Activated CD8-positive, alpha-beta T cell treated with anti-CD3 and anti-CD28 coated beads for 36 hours (primary cell): ENCODE data around the gene XRCC5. TPM values are rescaled to one million over a fixed set of nuclear protein-coding genes. Genes with fewer than 3 reads are reported as not detected.

Experiments used
- ATAC-seq: fragments of 200-7000 bp; cut with Tn5 transposase; one replicate; pipeline ENCODE4 v1.10.0; 2021; ENCODE audit warnings: mild to moderate bottlenecking, moderate library complexity
- CTCF ChIA-PET: fragments of 350-600 bp; sonication (Branson Sonifier 250); formaldehyde crosslinking; loops from one replicate; lab custom pipeline; 2021; ENCODE audit warnings: antibody characterized with exemption; lab: Charles Lee
- POLR2A ChIA-PET: fragments of 350-600 bp; sonication (Branson Sonifier 250); formaldehyde crosslinking; loops from one replicate; lab custom pipeline; 2021; ENCODE audit warnings: antibody characterized with exemption; lab: Charles Lee
- DNase-seq: peaks from one replicate; pipeline ENCODE4 v3.0.0-alpha.2; 2020
- H3K27ac Mint-ChIP-seq: one replicate; pipeline ENCODE4 v1.8.0; 2021; ENCODE audit warnings: mild to moderate bottlenecking, mixed read lengths
- H3K27me3 Mint-ChIP-seq: one replicate; pipeline ENCODE4 v1.8.0; 2021; ENCODE audit warnings: mixed read lengths
- H3K36me3 Mint-ChIP-seq: one replicate; pipeline ENCODE4 v1.8.0; 2021; ENCODE audit warnings: low read depth, mixed read lengths
- H3K4me1 Mint-ChIP-seq: one replicate; pipeline ENCODE4 v1.8.0; 2021; ENCODE audit warnings: low read depth, mixed read lengths
- H3K4me3 Mint-ChIP-seq: one replicate; pipeline ENCODE4 v1.8.0; 2021; ENCODE audit warnings: mild to moderate bottlenecking, moderate library complexity, mixed read lengths
- H3K9me3 Mint-ChIP-seq: one replicate; pipeline ENCODE4 v1.8.0; 2021; ENCODE audit warnings: mixed read lengths
- CTCF ChIP-seq: fragments of 200-600 bp; IDR thresholded peaks from one replicate; pipeline ENCODE4 v1.8.0; 2022; ENCODE audit warnings: antibody characterized with exemption, mild to moderate bottlenecking
- intact Hi-C: fragments of 100-400 bp; cut with micrococcal nuclease; formaldehyde crosslinking; loops from one replicate; pipeline ENCODE4 v1.10.0; 2022
- total RNA-seq, 2 experiments: library from RNA; stranded (reverse); gene quantifications; one replicate each; pipeline ENCODE4 v1.2.3, GENCODE V29; 2021

Gene XRCC5
- total RNA-seq, 2 experiments from 2014 or later = 541 to 544 TPM

GRCh38 chr2:216119986-216120385 is 10.8 kb downstream of the XRCC5 start:
- no peaks in the 10 kb centered on the region for H3K9me3 Mint-ChIP-seq
- intact Hi-C loops = loop anchor here (10.0 kb wide), 2 partner anchors 295 to 375 kb away; partner anchors contain the start of genes RPL37A and SMARCAL1
- H3K27ac Mint-ChIP-seq = peak overlapping the region; percentile 96
- peak; percentile 41 for DNase-seq
- H3K27me3 Mint-ChIP-seq = no peaks in the 10 kb centered on the region
- no peak for TF ChIP-seq CTCF
- peak overlapping the region; percentile 46 for H3K4me3 Mint-ChIP-seq
- POLR2A ChIA-PET = interaction anchor here (0.8 to 6.5 kb wide), 10 partner anchors 10 to 381 kb away, joined by 3 to 39 read pairs (median 4); partner anchors contain the start of genes PECR, TMEM169 and XRCC5
- peak; percentile 90 for ATAC-seq
- CTCF ChIA-PET = interaction anchor here (0.6 to 3.5 kb wide), 9 partner anchors 10 to 87 kb away, joined by 3 to 38 read pairs (median 5); partner anchors contain the start of genes PECR, TMEM169 and XRCC5
- peaks cover 87% of the 10 kb centered on the region for H3K4me1 Mint-ChIP-seq
- peaks cover 86% of the 10 kb centered on the region for H3K36me3 Mint-ChIP-seq

GRCh38 chr2:216121255-216121654 is 12.1 kb downstream of the XRCC5 start:
- Mint-ChIP-seq H3K4me3 (peak overlapping the region; percentile 26), H3K4me1 (peaks cover 89% of the 10 kb centered on the region), H3K9me3 (no peaks in the 10 kb centered on the region), H3K36me3 (peaks cover 86% of the 10 kb centered on the region), H3K27me3 (no peaks in the 10 kb centered on the region), H3K27ac (peak overlapping the region; percentile 96)
- intact Hi-C loops = no loop called here
- CTCF ChIA-PET = interaction anchor here (1.3 to 1.5 kb wide), 2 partner anchors 75 to 88 kb away, joined by 4 to 5 read pairs; no protein-coding TSS in a partner anchor
- no peak for DNase-seq
- POLR2A ChIA-PET = interaction anchor here (0.8 to 6.5 kb wide), 4 partner anchors 10 to 40 kb away, joined by 3 to 39 read pairs (median 4); partner anchors contain the start of gene XRCC5
- no peak for ATAC-seq
- no peak for TF ChIP-seq CTCF

- Mint-ChIP-seq H3K36me3 (peaks cover 72% of the 10 kb centered on the region), H3K27me3 (no peaks in the 10 kb centered on the region), H3K9me3 (no peaks in the 10 kb centered on the region), H3K4me1 (peaks cover 73% of the 10 kb centered on the region), H3K27ac (peak overlapping the region; percentile 12), H3K4me3 (no peak overlapping the region)
- no peak for TF ChIP-seq CTCF
- POLR2A ChIA-PET = interaction anchor here (0.8 to 2.0 kb wide), 3 partner anchors 10 to 20 kb away, joined by 3 to 5 read pairs (median 5); partner anchors contain the start of gene XRCC5
- intact Hi-C loops = no loop called here
- ATAC-seq (no peak), DNase-seq (no peak)
- CTCF ChIA-PET = interaction anchor here (1.0 kb wide), 2 partner anchors 13 to 17 kb away, joined by 3 read pairs; no protein-coding TSS in a partner anchor
These were observed 17.8 kb downstream of the XRCC5 start for GRCh38 chr2:216126943-216127342.

- ChIA-PET POLR2A (interaction anchor here (0.6 to 2.1 kb wide), 5 partner anchors 9 to 20 kb away, joined by 3 to 10 read pairs (median 4); no protein-coding TSS in a partner anchor), CTCF (interaction anchor here (0.9 to 2.5 kb wide), 6 partner anchors 10 to 65 kb away, joined by 3 to 18 read pairs (median 8); no protein-coding TSS in a partner anchor)
- no peak for TF ChIP-seq CTCF
- no peaks in the 10 kb centered on the region for H3K9me3 Mint-ChIP-seq
- ATAC-seq (no peak), DNase-seq (no peak)
- peak overlapping the region; percentile 48 for H3K27ac Mint-ChIP-seq
- H3K4me3 Mint-ChIP-seq = no peak overlapping the region
- H3K36me3 Mint-ChIP-seq = peaks cover 70% of the 10 kb centered on the region
- intact Hi-C loops = no loop called here
- H3K27me3 Mint-ChIP-seq = no peaks in the 10 kb centered on the region
- peaks cover 71% of the 10 kb centered on the region for H3K4me1 Mint-ChIP-seq
These were observed 21.3 kb downstream of the XRCC5 start for GRCh38 chr2:216130346-216130971.
